ENCODE data around the gene TMEM187.

The TMEM187 gene

GRCh38 chrX:153959649-153960048, 12.9 kb upstream of the TMEM187 start:
- TF ChIP-seq POU2F2 (IDR thresholded peaks at IDR 0.05; ENCODE audit: low read depth, low read length) (no peak), TAF1 (IDR thresholded peaks at IDR 0.05; ENCODE audit: low read depth, low read length) (no peak), POLR2AphosphoS5 (IDR thresholded peaks at IDR 0.05; ENCODE audit: low read depth, low read length) (no peak), PAX5 (IDR thresholded peaks at IDR 0.05; ENCODE audit: insufficient read depth, low read length, severe bottlenecking) (no peak)
- no peak for FAIRE-seq

DNA sequence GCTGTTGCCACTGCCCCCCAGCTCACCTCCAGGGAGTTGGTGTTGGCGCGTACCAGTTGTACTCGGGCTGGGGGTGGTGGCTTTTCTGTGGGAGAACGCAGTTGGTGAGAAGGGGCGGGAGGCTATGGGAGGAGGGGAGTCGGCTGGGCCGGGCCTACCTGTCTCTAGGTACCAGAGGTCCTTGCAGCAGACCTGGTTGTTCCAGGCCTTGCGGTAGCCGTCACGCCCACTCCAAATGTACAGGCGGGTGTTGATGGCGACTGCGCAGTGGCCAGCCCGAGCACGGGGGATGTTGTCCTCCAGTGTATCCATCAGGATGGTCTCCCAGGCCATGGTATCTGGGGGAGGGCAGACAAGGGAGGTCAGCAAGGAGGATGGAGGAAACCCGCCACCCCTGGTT, 12.5 kb upstream of the TMEM187 start:
- DNase-seq (ENCODE audit: insufficient read length, low spot score) (no peak), FAIRE-seq (no peak)
- TF ChIP-seq SPI1 (IDR thresholded peaks at IDR 0.05; ENCODE audit: low read depth, low read length), result no peak
- no peak for TF ChIP-seq POLR2A (IDR thresholded peaks at IDR 0.05; ENCODE audit: low read depth, low read length)
- no peak for TF ChIP-seq PAX5 (IDR thresholded peaks at IDR 0.05; ENCODE audit: insufficient read depth, low read length, severe bottlenecking)
- TF ChIP-seq TAF1 (IDR thresholded peaks at IDR 0.05; ENCODE audit: low read depth, low read length), result no peak
- TF ChIP-seq POLR2AphosphoS5 (IDR thresholded peaks at IDR 0.05; ENCODE audit: low read depth, low read length), result no peak
- no peak for TF ChIP-seq POU2F2 (IDR thresholded peaks at IDR 0.05; ENCODE audit: low read depth, low read length)

More at GRCh38 chrX:153959649-153960048, 12.9 kb upstream of the TMEM187 start:
- no peak for DNase-seq (ENCODE audit: insufficient read length, low spot score)

DNA sequence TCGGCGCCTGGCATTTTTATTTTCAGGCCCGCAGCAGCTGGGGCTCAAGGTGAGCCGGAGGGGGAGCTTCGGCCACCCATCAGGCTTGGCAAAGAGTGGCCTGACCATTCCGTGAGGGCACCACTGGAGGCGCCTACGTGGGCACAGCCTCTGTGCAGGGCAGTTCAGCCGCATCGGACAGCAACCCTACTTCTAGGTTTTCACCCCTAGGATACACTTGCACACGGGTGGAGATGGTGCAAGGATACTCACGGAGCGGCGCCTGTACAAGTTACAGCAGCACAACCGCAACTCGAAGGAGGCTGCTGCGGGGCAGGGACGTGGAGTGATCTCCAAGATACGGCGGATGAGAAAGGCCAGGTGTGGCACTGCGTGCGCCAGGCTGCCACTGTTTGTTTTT, 11.8 kb upstream of the TMEM187 start:
- TF ChIP-seq SPI1 (IDR thresholded peaks at IDR 0.05; ENCODE audit: low read depth, low read length), result no peak
- TF ChIP-seq POLR2A (IDR thresholded peaks at IDR 0.05; ENCODE audit: low read depth, low read length), result no peak
- no peak for TF ChIP-seq TAF1 (IDR thresholded peaks at IDR 0.05; ENCODE audit: low read depth, low read length)
- no peak for TF ChIP-seq POU2F2 (IDR thresholded peaks at IDR 0.05; ENCODE audit: low read depth, low read length)
- FAIRE-seq (no peak), DNase-seq (ENCODE audit: insufficient read length, low spot score) (no peak)

DNA sequence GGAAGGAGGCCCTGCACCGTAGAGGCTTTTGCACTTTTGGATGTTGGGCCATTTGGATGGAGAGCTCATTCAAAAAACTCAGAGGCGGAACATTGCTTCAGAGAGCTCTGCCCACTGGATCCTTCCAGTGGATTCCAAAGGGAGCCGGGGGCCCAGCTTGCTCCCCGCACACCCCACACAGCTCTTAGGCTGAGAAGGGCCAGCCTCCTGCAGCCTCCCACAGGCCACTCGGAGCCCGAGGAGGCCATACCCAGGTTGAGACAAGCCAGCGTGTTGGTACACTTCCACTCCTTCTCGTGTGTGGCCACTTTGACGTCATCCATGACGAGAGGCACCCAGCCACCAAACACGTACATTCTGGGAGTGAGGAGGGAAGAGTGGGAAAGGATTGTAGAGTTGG, 11.3 kb upstream of the TMEM187 start:
- TF ChIP-seq POU2F2 (IDR thresholded peaks at IDR 0.05; ENCODE audit: low read depth, low read length), result no peak
- TF ChIP-seq POLR2A (IDR thresholded peaks at IDR 0.05; ENCODE audit: low read depth, low read length), result no peak
- no peak for TF ChIP-seq TAF1 (IDR thresholded peaks at IDR 0.05; ENCODE audit: low read depth, low read length)
- no peak for TF ChIP-seq POLR2AphosphoS5 (IDR thresholded peaks at IDR 0.05; ENCODE audit: low read depth, low read length)
- FAIRE-seq (no peak), DNase-seq (ENCODE audit: insufficient read length, low spot score) (no peak)

- no peak for TF ChIP-seq TAF1 (IDR thresholded peaks at IDR 0.05; ENCODE audit: low read depth, low read length)
- TF ChIP-seq POLR2A (IDR thresholded peaks at IDR 0.05; ENCODE audit: low read depth, low read length), result no peak
- TF ChIP-seq POLR2AphosphoS5 (IDR thresholded peaks at IDR 0.05; ENCODE audit: low read depth, low read length), result no peak
- no peak for TF ChIP-seq PAX5 (IDR thresholded peaks at IDR 0.05; ENCODE audit: insufficient read depth, low read length, severe bottlenecking)
- TF ChIP-seq POU2F2 (IDR thresholded peaks at IDR 0.05; ENCODE audit: low read depth, low read length), result no peak
- no peak for TF ChIP-seq SPI1 (IDR thresholded peaks at IDR 0.05; ENCODE audit: low read depth, low read length)
- FAIRE-seq (no peak), DNase-seq (ENCODE audit: insufficient read length, low spot score) (no peak)
Observed at GRCh38 chrX:153963546-153963945, 9.0 kb upstream of the TMEM187 start.

- FAIRE-seq, result no peak
- no peak for TF ChIP-seq POLR2A (IDR thresholded peaks at IDR 0.05; ENCODE audit: low read depth, low read length)
- no peak for TF ChIP-seq SPI1 (IDR thresholded peaks at IDR 0.05; ENCODE audit: low read depth, low read length)
- TF ChIP-seq POU2F2 (IDR thresholded peaks at IDR 0.05; ENCODE audit: low read depth, low read length), result no peak
- TF ChIP-seq PAX5 (IDR thresholded peaks at IDR 0.05; ENCODE audit: insufficient read depth, low read length, severe bottlenecking), result no peak
- no peak for TF ChIP-seq POLR2AphosphoS5 (IDR thresholded peaks at IDR 0.05; ENCODE audit: low read depth, low read length)
- TF ChIP-seq TAF1 (IDR thresholded peaks at IDR 0.05; ENCODE audit: low read depth, low read length), result no peak
- DNase-seq (ENCODE audit: insufficient read length, low spot score), result no peak
Observed at GRCh38 chrX:153964105-153964504, 8.4 kb upstream of the TMEM187 start.

DNA sequence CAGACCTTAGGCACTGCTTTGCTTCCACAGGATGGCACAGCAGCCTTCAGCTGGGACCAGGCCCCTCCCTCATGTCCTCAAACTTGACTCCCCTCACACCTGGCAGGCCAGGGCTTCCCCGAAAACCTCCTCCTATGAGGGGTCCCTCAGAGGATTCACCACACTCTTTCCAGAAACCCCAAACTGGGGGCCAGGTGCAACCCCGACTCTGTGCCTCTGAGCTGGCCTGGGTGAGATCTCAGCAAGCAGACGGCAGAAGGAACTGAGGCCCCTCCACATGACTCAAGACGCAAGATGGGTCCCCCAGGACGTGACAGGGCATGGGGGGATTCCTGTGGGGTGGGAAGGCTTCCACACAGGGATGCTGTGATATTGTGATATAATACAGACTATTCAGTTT, 7.1 kb upstream of the TMEM187 start:
- DNase-seq (ENCODE audit: insufficient read length, low spot score) (no peak), FAIRE-seq (peak; percentile 33)
- no peak for TF ChIP-seq SPI1 (IDR thresholded peaks at IDR 0.05; ENCODE audit: low read depth, low read length)
- no peak for TF ChIP-seq POLR2A (IDR thresholded peaks at IDR 0.05; ENCODE audit: low read depth, low read length)
- TF ChIP-seq POLR2AphosphoS5 (IDR thresholded peaks at IDR 0.05; ENCODE audit: low read depth, low read length), result no peak
- TF ChIP-seq POU2F2 (IDR thresholded peaks at IDR 0.05; ENCODE audit: low read depth, low read length), result no peak
- TF ChIP-seq TAF1 (IDR thresholded peaks at IDR 0.05; ENCODE audit: low read depth, low read length), result no peak
- no peak for TF ChIP-seq PAX5 (IDR thresholded peaks at IDR 0.05; ENCODE audit: insufficient read depth, low read length, severe bottlenecking)

DNA sequence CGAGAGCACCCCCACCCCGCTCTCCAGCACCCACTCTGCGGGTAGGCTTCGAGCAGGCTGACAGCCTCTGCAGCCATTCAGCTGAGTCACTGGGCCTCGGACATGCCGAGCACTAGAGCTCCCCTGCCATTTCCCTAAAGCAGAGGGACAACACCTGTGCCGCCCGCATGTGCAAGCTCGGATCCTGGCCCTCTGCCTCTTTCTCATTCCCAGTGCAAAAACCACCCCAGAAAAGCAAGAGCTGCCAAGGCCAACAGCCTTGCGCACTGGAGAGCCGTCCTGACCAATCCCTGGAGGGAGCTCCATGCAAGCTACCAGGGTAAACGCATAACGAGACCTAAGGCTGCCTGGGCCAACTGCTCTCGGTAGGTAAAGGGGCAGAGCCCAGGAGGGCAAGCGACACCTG, 6.3 kb upstream of the TMEM187 start:
- no peak for DNase-seq (ENCODE audit: insufficient read length, low spot score)
- FAIRE-seq, result no peak
- no peak for TF ChIP-seq SPI1 (IDR thresholded peaks at IDR 0.05; ENCODE audit: low read depth, low read length)
- TF ChIP-seq POLR2AphosphoS5 (IDR thresholded peaks at IDR 0.05; ENCODE audit: low read depth, low read length), result no peak
- no peak for TF ChIP-seq PAX5 (IDR thresholded peaks at IDR 0.05; ENCODE audit: insufficient read depth, low read length, severe bottlenecking)
- no peak for TF ChIP-seq POU2F2 (IDR thresholded peaks at IDR 0.05; ENCODE audit: low read depth, low read length)

DNA sequence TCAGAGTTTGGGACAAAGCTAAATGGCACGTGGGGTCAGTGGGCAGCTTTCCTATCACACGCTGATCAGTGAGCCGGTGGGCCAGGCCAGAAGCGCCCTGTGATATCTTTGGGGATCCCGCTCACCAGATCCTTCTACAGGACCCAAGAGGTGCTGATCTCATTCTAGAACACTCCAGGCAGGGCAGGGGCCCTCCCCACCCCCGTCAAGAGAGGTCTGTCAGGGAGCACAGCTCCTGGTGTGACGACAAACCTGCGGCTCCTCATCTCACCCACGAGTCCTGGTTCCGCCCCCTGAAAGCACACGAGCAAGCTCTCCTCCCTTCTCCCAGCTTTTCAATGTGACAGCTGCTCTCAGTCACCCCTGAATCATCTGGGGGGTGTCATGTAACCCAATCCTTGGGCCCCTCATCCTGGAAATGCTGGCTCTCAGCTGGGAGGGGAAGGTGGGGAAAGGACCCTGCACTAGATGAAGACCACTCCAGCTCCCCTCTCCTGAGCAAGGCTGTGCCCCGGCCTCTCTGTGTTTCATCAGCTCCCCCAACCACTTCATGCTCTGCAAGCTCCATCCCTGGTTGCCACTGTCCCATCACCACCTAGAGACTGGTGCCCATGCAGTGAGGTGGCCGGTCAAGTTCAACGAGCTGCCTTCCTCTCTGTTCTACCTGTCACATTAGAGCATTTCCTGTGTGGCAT, 5.6 kb upstream of the TMEM187 start:
- TF ChIP-seq POU2F2 (IDR thresholded peaks at IDR 0.05; ENCODE audit: low read depth, low read length) (no peak), POLR2AphosphoS5 (IDR thresholded peaks at IDR 0.05; ENCODE audit: low read depth, low read length) (peak; percentile 37; the same call in 1 of the 2 replicates), TAF1 (IDR thresholded peaks at IDR 0.05; ENCODE audit: low read depth, low read length) (no peak), POLR2A (IDR thresholded peaks at IDR 0.05; ENCODE audit: low read depth, low read length) (no peak)
- DNase-seq (ENCODE audit: insufficient read length, low spot score), result no peak
- FAIRE-seq, result no peak

GRCh38 chrX:153967536-153968224, 4.9 kb upstream of the TMEM187 start:
- no peak for TF ChIP-seq POLR2A (IDR thresholded peaks at IDR 0.05; ENCODE audit: low read depth, low read length)
- no peak for TF ChIP-seq POU2F2 (IDR thresholded peaks at IDR 0.05; ENCODE audit: low read depth, low read length)
- no peak for TF ChIP-seq POLR2AphosphoS5 (IDR thresholded peaks at IDR 0.05; ENCODE audit: low read depth, low read length)
- no peak for TF ChIP-seq SPI1 (IDR thresholded peaks at IDR 0.05; ENCODE audit: low read depth, low read length)
- TF ChIP-seq TAF1 (IDR thresholded peaks at IDR 0.05; ENCODE audit: low read depth, low read length), result no peak
- TF ChIP-seq PAX5 (IDR thresholded peaks at IDR 0.05; ENCODE audit: insufficient read depth, low read length, severe bottlenecking), result no peak
- DNase-seq (ENCODE audit: insufficient read length, low spot score), result no peak

More at GRCh38 chrX:153967536-153968224, 4.9 kb upstream of the TMEM187 start:
- peak; percentile 96 for FAIRE-seq
